ENCODE results near the gene RRP15.

Gene RRP15

DNA sequence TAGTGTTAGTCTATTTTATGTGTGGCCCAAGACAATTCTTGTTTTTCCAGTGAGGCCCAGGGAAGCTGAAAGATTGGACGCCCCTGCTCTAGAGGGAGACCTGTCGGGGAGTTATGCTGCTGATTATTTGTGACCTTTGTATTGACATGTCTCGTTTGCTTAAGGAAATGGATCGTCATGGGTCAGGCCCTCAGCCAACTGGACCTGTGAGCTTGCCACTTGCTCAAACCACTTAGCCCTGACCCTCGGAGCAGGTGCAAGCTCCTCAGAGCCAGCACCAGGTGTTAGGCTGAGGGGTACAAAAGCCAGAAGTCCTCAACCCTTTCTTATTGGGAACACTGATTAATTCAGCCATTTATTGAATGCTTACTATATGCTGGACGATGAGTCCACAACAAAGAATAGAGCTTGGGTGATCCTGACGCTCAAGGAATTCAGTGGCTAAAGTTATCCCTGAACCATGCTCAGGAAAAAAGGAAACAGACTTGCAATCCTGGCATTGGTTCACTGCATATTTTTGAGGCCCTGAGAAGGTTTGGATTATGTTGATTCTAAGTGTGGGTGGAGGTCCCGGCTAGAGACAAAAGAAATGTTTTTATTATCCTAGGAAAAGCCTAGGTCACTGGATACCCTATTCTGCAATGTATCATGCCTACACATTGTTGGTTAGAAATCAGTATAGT, 79.1 kb downstream of the RRP15 start:
- no peak for DNase-seq

DNA sequence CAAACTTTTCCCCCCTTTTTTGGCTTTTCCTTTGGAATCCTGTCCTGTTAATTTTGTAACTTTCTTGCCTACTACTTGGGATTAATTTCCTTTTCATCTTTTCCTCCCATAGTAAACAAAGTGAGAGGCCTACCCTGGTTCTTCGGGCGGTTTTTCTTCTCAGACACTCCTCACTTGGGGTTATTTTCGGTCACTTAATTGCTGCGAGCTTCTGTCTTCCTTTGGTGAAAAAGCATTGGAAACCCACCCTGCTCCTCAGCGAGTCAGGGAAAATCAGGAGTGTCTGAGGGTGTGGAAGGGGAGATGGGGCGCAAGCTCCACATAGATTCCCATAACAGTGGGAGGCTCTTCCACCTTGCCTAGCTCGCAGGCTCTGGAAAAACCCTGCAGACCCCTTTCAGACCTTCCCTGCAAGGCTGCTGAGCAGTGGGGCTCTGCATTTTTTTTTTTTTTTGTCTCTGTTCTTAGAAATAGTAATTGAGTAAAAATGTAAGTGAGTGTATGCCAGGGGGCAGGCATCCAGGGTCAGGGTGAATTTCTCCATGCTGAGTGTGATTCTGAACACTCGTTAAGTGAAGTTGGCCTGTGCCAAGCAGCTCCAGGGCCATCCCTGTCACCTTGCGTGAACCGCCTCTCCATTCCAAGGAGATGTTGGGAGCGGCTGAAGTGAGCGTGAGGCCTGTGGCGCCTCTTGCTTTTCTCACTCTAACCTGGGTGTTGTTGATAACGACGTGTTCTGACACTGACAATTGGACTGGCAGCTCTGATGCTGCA, 80.3 kb downstream of the RRP15 start:
- DNase-seq = no peak

DNA sequence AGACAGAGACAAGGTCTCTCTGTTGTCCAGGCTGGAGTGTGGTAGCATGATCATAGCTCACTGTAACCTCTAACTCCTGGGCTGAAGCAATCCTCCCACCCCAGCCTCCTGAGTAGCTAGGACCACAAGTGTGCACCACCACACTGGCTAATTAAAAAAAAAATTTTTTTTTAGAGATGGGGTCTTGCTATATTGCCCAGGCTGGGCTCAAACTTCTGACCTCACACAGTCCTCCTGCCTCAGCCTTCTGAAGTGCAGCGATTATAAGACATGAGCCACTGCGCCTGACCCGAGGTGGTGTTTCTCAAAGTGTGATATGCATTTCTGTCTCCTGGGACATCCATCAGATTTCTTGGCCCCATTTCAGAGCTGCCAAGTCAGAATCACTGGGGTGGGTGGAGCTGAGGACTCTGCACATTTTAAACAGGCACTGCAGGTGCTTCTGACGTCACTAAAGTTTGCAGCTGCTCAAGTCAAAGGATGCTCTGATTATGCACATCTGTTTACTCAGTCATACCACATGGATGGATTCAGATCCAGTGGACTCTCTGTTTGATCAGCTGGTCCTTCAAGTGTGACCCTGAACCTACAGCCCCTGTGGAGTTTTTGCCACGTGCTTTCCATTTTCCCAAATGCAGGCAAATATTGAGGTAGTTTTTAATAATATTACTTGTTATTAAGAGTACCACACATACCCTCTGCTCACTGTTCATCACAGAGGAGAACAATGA, 81.4 kb downstream of the RRP15 start:
- no peak for DNase-seq

DNA sequence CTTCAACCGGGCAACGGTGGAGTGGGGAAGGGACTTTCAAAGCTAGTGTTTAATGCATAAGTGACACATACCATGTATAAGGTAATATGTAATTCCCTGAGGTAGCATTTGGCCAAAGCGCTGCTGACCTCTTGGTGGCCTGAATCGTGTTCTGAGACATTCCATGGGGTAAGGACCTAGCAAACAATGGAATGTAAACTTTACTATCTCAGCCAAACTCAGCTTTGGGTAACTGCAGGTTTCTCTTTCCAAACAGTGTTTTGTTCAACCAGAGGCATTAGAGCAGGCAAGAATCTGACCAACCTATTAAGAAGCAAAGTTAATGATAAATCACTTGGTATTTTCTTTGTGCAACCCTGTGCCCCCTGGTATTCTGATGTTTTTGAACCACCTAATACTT, 82.0 kb downstream of the RRP15 start:
- DNase-seq = no peak

DNA sequence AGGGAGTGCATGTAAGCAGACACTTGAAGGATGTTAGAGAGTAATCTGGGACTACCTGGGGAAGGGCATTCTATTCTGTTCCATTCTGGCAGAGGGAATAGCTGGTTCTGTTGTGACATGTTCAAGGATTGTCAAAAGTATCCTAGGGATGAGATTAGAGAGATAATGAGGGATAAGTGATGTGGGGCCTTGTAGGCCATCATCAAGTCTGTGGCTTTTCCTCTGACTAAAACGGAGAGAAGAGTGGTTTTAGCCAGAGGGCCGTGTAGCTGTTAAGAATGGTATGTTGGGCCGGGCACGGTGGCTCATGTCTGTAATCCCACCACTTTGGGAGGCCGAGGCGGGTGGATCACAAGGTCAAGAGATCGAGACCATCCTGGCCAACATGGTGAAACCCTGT, 83.6 kb downstream of the RRP15 start:
- no peak for DNase-seq

DNA sequence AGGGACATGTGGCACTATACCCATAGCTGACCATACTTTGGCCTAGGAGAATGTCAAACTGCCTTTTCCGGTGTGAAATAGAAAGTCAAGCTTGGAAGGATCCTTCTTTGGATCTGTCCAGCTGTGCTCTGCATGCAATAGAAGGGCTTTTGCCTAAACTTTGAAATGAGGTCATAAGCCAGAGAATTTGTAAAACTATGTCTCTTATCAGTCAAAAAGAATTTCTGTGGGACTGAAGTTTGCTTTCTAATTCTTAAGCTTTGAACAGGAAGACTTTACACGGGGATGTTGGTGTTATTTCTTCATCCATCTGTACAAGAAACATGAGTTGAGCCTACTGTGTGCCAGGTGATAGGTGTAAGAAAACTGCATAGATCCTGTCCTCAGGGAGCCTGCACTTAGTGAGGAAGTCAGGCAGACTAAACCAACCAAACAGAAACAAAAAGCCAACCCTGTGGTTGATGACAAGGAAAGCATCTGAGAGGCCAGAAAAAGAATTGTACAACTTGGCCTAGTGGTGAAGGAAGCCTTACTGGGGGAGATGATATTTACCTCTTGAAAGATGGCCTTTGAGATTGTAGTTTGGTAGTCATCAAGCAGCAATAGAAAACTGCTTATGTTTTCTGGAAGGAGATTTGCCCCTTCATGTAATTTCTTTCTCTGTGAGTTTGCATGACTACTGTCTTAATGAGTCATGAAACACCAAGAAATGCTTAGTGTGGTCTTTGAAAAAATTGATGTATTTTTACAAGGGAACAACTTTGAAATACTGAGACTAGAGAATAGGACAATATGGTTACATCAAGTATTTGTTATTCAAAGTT, 84.8 kb downstream of the RRP15 start:
- no peak for DNase-seq

DNA sequence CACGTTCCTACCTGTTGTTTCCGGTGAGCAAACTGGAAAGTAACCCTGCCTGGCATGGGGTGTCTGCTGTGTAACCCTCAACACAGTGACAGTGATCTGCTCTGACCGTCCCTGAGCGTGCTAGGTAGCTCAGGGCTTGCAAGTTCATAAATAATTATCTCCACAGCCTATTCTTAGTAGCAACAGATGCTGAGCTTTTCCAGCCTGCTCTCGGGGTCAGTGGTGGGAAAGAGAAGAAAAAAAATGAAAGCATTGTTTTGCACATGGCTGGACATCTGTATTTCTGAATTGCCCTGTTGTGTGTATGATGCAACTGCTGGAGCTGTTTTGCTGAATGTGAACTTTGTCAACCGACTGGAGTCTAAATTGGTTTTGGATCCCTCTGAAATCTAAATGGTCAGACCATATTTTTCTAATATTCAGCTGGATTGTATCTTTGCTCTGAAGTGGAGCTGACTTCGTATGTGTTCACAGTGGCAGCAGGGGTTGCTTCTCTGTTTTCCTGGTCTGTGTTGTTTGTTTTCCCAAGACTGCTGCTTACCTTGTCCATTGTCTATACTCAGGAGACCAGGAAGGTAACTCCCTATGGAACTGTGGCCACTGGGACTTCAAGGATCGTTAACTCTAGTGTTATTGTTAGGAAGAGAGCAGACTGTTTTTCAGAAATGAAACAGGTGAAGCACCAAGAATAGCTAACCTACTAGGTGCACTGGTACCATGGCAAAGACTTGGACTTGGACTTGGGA, 87.0 kb downstream of the RRP15 start:
- DNase-seq = no peak

DNA sequence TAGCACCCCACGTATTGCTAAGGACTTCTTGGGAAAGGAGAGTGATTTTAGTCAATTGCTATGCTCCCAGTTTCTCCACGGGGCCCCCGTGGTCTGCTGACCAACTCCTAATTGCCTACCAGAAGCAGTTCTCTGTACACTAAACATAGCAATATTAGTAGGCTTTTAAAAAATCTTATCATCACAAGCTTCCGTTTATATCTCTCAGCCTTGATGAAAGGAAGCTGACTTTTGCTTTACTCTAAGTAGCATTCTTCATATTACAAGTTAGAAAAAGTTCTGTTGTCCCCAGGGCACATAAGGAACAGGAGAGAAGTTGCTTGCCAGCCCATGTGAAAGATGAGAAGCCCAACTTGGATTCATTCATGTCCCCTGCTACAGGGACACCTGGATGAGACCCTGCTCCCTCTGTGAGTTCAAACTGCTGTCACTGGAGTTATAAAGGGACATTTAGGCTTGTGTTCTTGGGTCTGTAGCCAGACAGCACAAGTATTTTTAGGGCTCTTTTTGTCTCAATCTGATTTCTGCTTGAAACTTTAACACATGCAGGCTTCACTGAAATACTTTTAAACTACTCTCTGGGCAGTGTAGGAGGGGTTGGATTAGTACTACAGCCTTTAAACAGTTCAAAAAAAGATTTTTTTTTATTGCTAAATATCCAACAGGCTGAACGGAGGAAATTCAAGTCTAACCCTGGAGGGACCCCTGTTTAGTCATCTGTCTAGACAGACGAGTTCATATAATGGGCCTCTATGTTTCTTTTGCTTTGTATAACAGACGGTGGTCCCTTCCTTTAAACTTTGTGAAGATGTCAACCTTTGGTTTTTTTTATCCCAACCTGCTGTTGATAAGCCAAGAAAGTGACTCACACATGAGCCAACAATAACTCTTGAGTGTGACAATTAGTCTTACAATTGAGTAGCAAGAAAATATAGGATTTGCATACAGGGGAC, 89.6 kb downstream of the RRP15 start:
- no peak for DNase-seq

DNA sequence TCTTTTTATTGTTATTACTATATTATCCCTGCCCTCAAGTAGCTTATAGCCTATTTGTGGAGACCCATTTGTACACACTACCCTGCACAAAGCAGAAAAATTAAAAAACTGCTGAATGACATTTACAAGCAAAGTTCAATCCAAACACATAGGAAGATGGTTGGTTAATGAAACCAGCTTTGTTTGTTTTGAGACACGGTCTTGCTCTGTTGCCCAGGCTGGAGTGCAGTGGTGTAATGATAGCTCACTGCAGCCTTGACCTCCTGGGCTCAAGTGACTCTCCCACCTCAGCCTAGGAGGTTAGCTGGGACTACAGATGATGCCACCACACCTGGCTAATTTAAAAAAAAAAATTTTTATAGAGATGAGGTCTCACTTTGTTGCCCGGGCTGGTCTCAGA, 91.6 kb downstream of the RRP15 start:
- no peak for DNase-seq

DNA sequence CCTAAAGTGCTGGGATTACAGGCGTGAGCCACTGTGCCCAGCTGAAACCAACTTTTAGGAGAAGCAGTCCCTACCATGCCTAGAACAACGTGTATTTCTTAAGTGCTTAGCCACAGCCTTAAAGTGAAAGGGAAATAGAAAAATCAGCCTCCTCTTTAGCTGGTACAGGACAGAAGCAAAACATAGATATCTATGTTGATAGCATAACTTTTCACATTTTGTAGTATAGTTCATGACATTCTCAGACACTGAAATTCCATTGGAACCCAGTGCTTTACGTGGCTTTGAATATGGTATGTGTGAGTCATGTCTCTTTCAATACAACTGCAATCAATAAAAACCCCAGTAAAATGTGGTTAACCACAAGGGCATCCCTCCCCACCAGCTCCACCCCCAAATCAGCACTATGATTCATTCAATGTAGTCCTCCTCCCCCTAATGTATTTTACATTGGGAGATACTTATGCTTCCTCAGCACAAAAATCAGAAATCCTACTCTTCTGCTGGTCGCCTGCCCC, 92.1 kb downstream of the RRP15 start:
- peak; percentile 87 for DNase-seq

DNA sequence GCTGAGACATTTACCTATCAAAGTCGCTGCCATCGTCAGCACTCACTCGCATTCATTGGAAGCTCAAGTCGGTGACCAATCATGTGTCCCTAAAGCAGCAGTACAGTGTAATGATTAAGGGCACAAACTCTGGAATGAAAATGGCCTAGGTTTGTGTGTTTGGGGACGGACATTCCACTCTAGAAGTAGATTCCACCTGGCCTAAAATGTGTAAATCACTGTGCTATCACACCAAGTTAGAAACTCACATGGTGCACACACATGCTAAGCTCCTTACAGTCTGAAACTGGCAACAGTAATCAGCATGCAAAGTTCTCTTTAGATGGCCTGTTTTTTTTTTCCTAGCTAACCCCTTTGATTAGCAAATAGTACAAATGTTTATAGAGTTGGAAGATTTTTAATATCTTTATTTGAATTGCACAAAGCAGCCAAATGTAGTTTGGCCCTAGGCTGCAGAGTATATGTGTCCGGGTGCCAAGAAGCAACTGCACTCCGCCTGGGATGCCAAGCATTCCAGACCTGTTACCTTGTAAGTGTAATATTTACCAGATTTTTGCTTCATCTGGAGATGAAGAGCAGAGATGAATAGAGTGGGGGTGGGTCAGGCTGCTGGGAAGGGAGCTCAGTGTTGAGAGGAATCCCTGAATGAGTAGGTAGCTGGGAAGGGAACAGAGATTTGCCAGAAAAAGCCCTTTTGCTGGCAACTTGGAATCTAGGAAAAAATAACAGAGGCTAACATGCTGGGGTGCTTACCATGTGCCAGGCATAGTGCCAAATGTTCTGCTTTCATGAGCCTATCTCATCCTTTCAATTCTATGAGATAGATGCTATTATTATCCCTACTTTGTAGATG, 95.3 kb downstream of the RRP15 start:
- no peak for DNase-seq

DNA sequence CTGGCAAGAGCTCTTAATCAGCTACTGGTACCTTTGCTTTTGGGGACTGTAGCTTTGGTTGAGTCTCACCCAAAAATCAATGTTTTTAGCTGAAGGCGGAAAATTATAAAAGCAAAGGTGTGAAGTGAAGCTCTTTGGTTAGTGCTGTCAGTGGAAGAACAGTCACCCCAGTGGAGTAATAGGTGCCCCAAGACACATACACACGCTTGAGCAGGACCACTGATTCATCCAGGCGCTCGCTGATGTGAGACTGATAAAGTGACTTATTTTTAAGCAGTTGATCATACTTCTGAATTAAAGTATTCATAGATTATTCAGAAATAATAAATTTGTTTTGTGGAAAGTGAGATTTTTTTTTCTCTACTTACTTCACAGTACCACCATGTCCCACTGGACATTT, 97.2 kb downstream of the RRP15 start:
- no peak for DNase-seq

DNA sequence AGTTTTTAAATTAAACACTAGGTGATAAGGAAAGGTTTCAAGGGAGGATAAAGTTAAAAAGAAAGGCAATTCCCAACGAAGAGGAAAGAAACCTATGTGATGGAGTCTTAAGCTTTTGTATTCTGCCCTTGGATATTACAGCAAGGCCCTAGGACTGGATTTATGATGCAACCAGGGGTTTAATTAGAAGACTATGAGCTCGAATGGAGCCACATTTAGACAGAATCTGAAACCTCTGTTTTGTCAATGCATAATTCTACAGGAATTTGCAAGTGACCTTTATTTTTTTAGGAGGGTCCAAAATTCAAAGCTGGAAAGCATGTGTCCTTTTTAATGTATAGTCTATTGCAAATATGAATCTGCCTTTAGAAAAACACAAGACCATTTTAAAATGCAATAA, 98.0 kb downstream of the RRP15 start:
- no peak for DNase-seq

DNA sequence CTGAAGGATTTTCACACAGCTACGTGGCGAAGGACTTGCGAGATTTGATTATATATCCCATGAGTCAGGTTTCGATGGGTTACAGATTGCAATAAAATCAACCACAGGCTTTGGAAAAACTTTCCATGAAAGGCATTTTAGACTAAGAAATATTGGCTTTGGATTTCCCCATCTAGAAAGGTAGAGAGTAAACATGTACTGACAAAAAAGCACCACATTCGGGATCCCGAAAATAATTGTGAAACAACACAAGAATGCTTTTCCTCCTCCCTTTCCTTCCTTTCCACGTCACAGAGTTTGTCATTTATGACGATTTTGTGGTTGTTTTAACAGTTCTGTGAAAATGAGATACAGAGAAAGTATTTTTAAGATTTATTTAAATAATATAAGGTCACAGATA, 98.6 kb downstream of the RRP15 start:
- no peak for DNase-seq

DNA sequence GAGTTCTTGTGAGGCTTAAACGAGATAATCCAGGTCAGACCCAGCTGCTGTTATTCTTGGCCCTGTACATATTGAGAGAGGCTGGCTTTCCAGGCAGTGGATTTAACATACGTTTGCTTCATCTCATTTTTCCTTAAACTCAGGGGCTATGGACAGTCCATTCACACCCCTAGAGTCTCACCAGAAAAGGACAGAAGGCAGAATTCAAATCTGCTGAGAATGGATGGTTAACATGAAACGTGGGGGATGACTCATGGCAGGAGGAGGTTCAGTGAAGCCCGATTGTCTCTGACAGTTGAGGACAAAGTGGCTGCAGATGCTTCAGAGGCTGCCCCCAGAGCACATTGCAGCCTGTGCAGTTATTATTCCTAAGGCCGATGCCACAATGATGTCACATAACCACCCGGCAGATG, 99.5 kb downstream of the RRP15 start:
- no peak for DNase-seq

All from activated CD4-positive, alpha-beta T cell treated with anti-CD3 and anti-CD28 coated beads, Interleukin-10, Interleukin-2, amounts not matched to agents 100 ng/mL and 50 ng/mL, durations not matched to agents 16 hours and 8 hours (primary cell).